SK-N-SH (cell line): Measurements from ENCODE around the gene ZGPAT.

Source experiments
- CTCF ChIP-seq: fragments of 200-600 bp; sonication (generic); IDR thresholded peaks from 2 replicates; pipeline ENCODE4 v1.6.1; 2017; ENCODE audit warnings: antibody characterized with exemption, mild to moderate bottlenecking, moderate library complexity
- FOXM1 ChIP-seq: IDR thresholded peaks from 2 replicates; pipeline ENCODE4 v1.4.0; 2012; ENCODE audit warnings: low read depth, mild to moderate bottlenecking

DNA sequence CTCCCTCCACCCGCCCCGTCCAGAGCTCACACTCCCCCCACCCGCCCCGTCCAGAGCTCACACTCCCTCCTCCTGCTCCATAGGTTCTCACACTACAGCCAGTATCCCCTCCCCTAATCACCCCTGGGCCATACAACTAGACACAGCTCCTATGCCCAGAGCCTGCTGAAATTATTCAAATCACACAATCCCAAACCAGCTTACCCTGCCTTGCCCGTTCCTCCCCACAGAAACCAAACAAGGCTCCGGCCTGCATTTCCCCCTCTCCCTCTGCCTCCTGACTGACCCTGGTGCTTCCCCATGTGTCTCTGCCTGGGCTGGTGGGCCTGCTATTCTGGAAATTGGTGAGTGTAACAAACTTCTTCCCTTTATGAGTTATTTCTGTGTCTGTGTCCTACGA, 50.3 kb downstream of the ZGPAT start:
- TF ChIP-seq CTCF = no peak
- no peak for TF ChIP-seq FOXM1
